Skin epidermis (tissue), 12 donors: ENCODE data around the gene RAB6B.

Source experiments
- H3K27ac ChIP-seq, 21 experiments: fragments of 200-600 bp; sonication (generic) in 11 of 21; one replicate each; pipeline ENCODE4 v1.5.0; 2020; ENCODE audit warnings: mild to moderate bottlenecking in 3 of 21, inconsistent platforms in 2 of 21, moderate library complexity in 2 of 21
- H3K4me3 ChIP-seq, 7 experiments: fragments of 200-600 bp; sonication (generic) in 2 of 7; one replicate each; pipeline ENCODE4 v1.5.0; 2020; ENCODE audit warnings: inconsistent platforms in 2 of 7, mild to moderate bottlenecking in 2 of 7, moderate library complexity in 1 of 7

The RAB6B gene

GRCh38 chr3:133884054-133884886 lies 11.4 kb downstream of the RAB6B start:
- H3K4me3 ChIP-seq, result no peak overlapping the region
- H3K27ac ChIP-seq, result no peak overlapping the region

- H3K27ac ChIP-seq, result no peak overlapping the region
- H3K4me3 ChIP-seq, result no peak overlapping the region
Observed at GRCh38 chr3:133883641-133884040, 12.0 kb downstream of the RAB6B start.

GRCh38 chr3:133882986-133883586 lies 12.6 kb downstream of the RAB6B start:
- H3K27ac ChIP-seq, result no peak overlapping the region

GRCh38 chr3:133881939-133882825 lies 13.5 kb downstream of the RAB6B start:
- H3K27ac ChIP-seq, result no peak overlapping the region
- H3K4me3 ChIP-seq, result no peak overlapping the region

More at GRCh38 chr3:133882986-133883586, 12.6 kb downstream of the RAB6B start:
- H3K4me3 ChIP-seq, result no peak overlapping the region

- Histone ChIP-seq H3K27ac (no peak overlapping the region), H3K4me3 (no peak overlapping the region)
Observed at GRCh38 chr3:133881492-133881891, 14.2 kb downstream of the RAB6B start.

GRCh38 chr3:133880886-133881455 lies 14.7 kb downstream of the RAB6B start:
- Histone ChIP-seq H3K4me3 (no peak overlapping the region), H3K27ac (no peak overlapping the region)

- Histone ChIP-seq H3K4me3 (no peak overlapping the region), H3K27ac (no peak overlapping the region)
Observed at GRCh38 chr3:133880287-133880686, 15.4 kb downstream of the RAB6B start.

- H3K4me3 ChIP-seq, result no peak overlapping the region
Observed at GRCh38 chr3:133878518-133878917, 17.2 kb downstream of the RAB6B start.

GRCh38 chr3:133877221-133877620 lies 18.5 kb downstream of the RAB6B start:
- Histone ChIP-seq H3K27ac (no peak overlapping the region), H3K4me3 (no peak overlapping the region)

More at GRCh38 chr3:133878518-133878917, 17.2 kb downstream of the RAB6B start:
- H3K27ac ChIP-seq, result no peak overlapping the region

GRCh38 chr3:133874761-133875438 lies 20.8 kb downstream of the RAB6B start:
- H3K4me3 ChIP-seq, result no peak overlapping the region
- no peak overlapping the region for H3K27ac ChIP-seq

- H3K27ac ChIP-seq, result no peak overlapping the region
Observed at GRCh38 chr3:133874344-133874743, 21.3 kb downstream of the RAB6B start.

GRCh38 chr3:133872781-133873180 lies 22.9 kb downstream of the RAB6B start:
- Histone ChIP-seq H3K27ac (no peak overlapping the region), H3K4me3 (no peak overlapping the region)

More at GRCh38 chr3:133874344-133874743, 21.3 kb downstream of the RAB6B start:
- H3K4me3 ChIP-seq, result no peak overlapping the region

GRCh38 chr3:133872161-133872560 lies 23.5 kb downstream of the RAB6B start:
- no peak overlapping the region for H3K4me3 ChIP-seq

GRCh38 chr3:133871368-133872090 lies 24.2 kb downstream of the RAB6B start:
- no peak overlapping the region for H3K27ac ChIP-seq
- H3K4me3 ChIP-seq, result no peak overlapping the region

More at GRCh38 chr3:133872161-133872560, 23.5 kb downstream of the RAB6B start:
- no peak overlapping the region for H3K27ac ChIP-seq

GRCh38 chr3:133870822-133871221 lies 24.9 kb downstream of the RAB6B start:
- Histone ChIP-seq H3K27ac (no peak overlapping the region), H3K4me3 (no peak overlapping the region)

- no peak overlapping the region for H3K27ac ChIP-seq
- H3K4me3 ChIP-seq, result no peak overlapping the region
Observed at GRCh38 chr3:133869586-133869985, 26.1 kb downstream of the RAB6B start.

- Histone ChIP-seq H3K27ac (no peak overlapping the region), H3K4me3 (no peak overlapping the region)
Observed at GRCh38 chr3:133868758-133869475, 26.8 kb downstream of the RAB6B start.

GRCh38 chr3:133868186-133868585 lies 27.5 kb downstream of the RAB6B start:
- no peak overlapping the region for H3K4me3 ChIP-seq
- H3K27ac ChIP-seq, result no peak overlapping the region
